GM23338 (cell line): Measurements from ENCODE around the gene GPA33. TPM values are rescaled to one million over a fixed set of nuclear protein-coding genes. Genes with fewer than 3 reads are reported as not detected.

ENCODE experiments used
- ATAC-seq: fragments of 200-7000 bp; cut with Tn5 transposase; 3 replicates; pipeline ENCODE4 v1.9.1; 2020
- DNase-seq: peaks from one replicate; pipeline ENCODE4 v3.0.0-alpha.2; 2015; ENCODE audit warnings: low spot score
- H2AFZ ChIP-seq: fragments of 200-600 bp; sonication (generic); 2 replicates; pipeline ENCODE4 v1.8.0; 2016; ENCODE audit warnings: antibody characterized with exemption, mild to moderate bottlenecking, moderate library complexity
- H3F3A ChIP-seq: fragments of 200-600 bp; sonication (generic); replicated peaks from 2 replicates; pipeline ENCODE4 v1.8.0; 2017; ENCODE audit warnings: antibody characterized with exemption, mixed run types, low read depth
- H3K27ac ChIP-seq: fragments of 200-600 bp; sonication (generic); 2 replicates; pipeline ENCODE4 v1.6.1; 2016; ENCODE audit warnings: low read depth
- H3K27me3 ChIP-seq: fragments of 200-600 bp; sonication (generic); 2 replicates; pipeline ENCODE4 v1.8.0; 2016; ENCODE audit warnings: mild to moderate bottlenecking, mixed run types, moderate library complexity; ENCODE audit not compliant: insufficient read depth
- H3K36me3 ChIP-seq: fragments of 200-600 bp; sonication (generic); 2 replicates; pipeline ENCODE4 v1.8.0; 2016; ENCODE audit warnings: mild to moderate bottlenecking; ENCODE audit not compliant: insufficient read depth
- H3K4me1 ChIP-seq: fragments of 200-600 bp; sonication (generic); 2 replicates; pipeline ENCODE4 v1.8.0; 2016; ENCODE audit warnings: mild to moderate bottlenecking, moderate library complexity; ENCODE audit not compliant: insufficient read depth
- H3K4me2 ChIP-seq: fragments of 200-600 bp; sonication (generic); 2 replicates; pipeline ENCODE4 v1.7.1; 2017; ENCODE audit warnings: mixed run types
- H3K4me3 ChIP-seq: fragments of 200-600 bp; sonication (generic); 2 replicates; pipeline ENCODE4 v1.6.1; 2016; ENCODE audit warnings: mixed run types
- H3K79me2 ChIP-seq: fragments of 200-600 bp; sonication (generic); replicated peaks from 2 replicates; pipeline ENCODE4 v1.8.0; 2017; ENCODE audit warnings: mild to moderate bottlenecking; ENCODE audit not compliant: insufficient read depth
- H3K9me2 ChIP-seq: fragments of 200-600 bp; sonication (generic); 2 replicates; pipeline ENCODE4 v1.8.0; 2017; ENCODE audit not compliant: insufficient read depth
- H4K20me1 ChIP-seq: fragments of 200-600 bp; sonication (generic); replicated peaks from 2 replicates; pipeline ENCODE4 v1.8.0; 2017; ENCODE audit warnings: mild to moderate bottlenecking; ENCODE audit not compliant: insufficient read depth
- H3K27ac Mint-ChIP-seq: 2 replicates; pipeline ENCODE4 v1.8.0; 2020; ENCODE audit warnings: inconsistent platforms, mild to moderate bottlenecking, moderate library complexity, mixed read lengths
- H3K27me3 Mint-ChIP-seq: 3 replicates; pipeline ENCODE4 v1.8.0; 2022; ENCODE audit warnings: low read depth, mild to moderate bottlenecking, moderate library complexity, mixed read lengths, inconsistent platforms; ENCODE audit not compliant: insufficient read depth, poor library complexity
- H3K36me3 Mint-ChIP-seq: 3 replicates; pipeline ENCODE4 v1.8.0; 2021; ENCODE audit warnings: low read depth, mild to moderate bottlenecking, inconsistent platforms, moderate library complexity, mixed read lengths
- H3K4me1 Mint-ChIP-seq: 3 replicates; pipeline ENCODE4 v1.8.0; 2020; ENCODE audit warnings: mild to moderate bottlenecking, inconsistent platforms, mixed read lengths
- H3K4me3 Mint-ChIP-seq: 3 replicates; pipeline ENCODE4 v1.8.0; 2021; ENCODE audit warnings: moderate library complexity, mild to moderate bottlenecking, inconsistent platforms, mixed read lengths
- H3K9me3 Mint-ChIP-seq: 3 replicates; pipeline ENCODE4 v1.8.0; 2020; ENCODE audit warnings: moderate library complexity, mild to moderate bottlenecking, inconsistent platforms, mixed read lengths
- EZH2 ChIP-seq: fragments of 200-600 bp; sonication (generic); IDR thresholded peaks from one replicate; pipeline ENCODE4 v1.8.0; 2017; ENCODE audit warnings: antibody characterized with exemption, mild to moderate bottlenecking, low read depth; ENCODE audit not compliant: unreplicated experiment
- JUNB ChIP-seq: IDR thresholded peaks from one replicate; pipeline ENCODE4 v1.6.1; 2016; ENCODE audit warnings: antibody characterized with exemption; ENCODE audit not compliant: unreplicated experiment
- NANOG ChIP-seq: IDR thresholded peaks from 2 replicates; pipeline ENCODE4 v1.6.1; 2016; ENCODE audit warnings: antibody characterized with exemption, borderline replicate concordance
- POLR2AphosphoS5 ChIP-seq: IDR thresholded peaks from 2 replicates; pipeline ENCODE4 v1.6.1; 2016; ENCODE audit warnings: antibody characterized with exemption, low read depth
- STAT1 ChIP-seq: IDR thresholded peaks from one replicate; pipeline ENCODE4 v1.6.1; 2016; ENCODE audit warnings: antibody characterized with exemption; ENCODE audit not compliant: unreplicated experiment
- polyA plus RNA-seq: library from polyadenylated mRNA; unstranded; fragments of >200 nt; fragmentation: Nextera tagmentation; extraction: Ambion mirVana; gene quantifications from 2 replicates; pipeline ENCODE4 v1.2.1, GENCODE V29; 2016
- total RNA-seq: library from RNA; depleted of rRNA; stranded (reverse); fragments of >200 nt; shearing (Covaris generic); gene quantifications from 2 replicates; pipeline ENCODE4 v1.2.3, GENCODE V29; 2014
- TF ChIP-seq, protein P1 (sequence below): IDR thresholded peaks from 2 replicates; pipeline ENCODE4 v1.6.1; 2016; ENCODE audit warnings: antibody characterized with exemption
- TF ChIP-seq, protein P2 (sequence below), 2 experiments: fragments of 200-600 bp in 1 of 2; sonication (generic) in 1 of 2; conservative IDR thresholded peaks; 2 replicates each; pipeline versions ENCODE4 v1.5.1 to v1.6.1; 2016 to 2017; ENCODE audit warnings: antibody characterized with exemption in 2 of 2, low read depth in 2 of 2, mild to moderate bottlenecking in 2 of 2, moderate library complexity in 1 of 2
- TF ChIP-seq, protein P3 (sequence below): IDR thresholded peaks from one replicate; pipeline ENCODE4 v1.6.1; 2018; ENCODE audit warnings: antibody characterized with exemption; ENCODE audit not compliant: unreplicated experiment
- TF ChIP-seq, protein P4 (sequence below): fragments of 250-450 bp; sonication (Bioruptor Pico); IDR thresholded peaks from 2 replicates; pipeline ENCODE4 v1.5.0; 2020; ENCODE audit warnings: mild to moderate bottlenecking, moderate library complexity

GPA33 gene
- total and polyA plus RNA-seq, 2 experiments from 2014 or later: 0.10 to 0.28 TPM

DNA sequence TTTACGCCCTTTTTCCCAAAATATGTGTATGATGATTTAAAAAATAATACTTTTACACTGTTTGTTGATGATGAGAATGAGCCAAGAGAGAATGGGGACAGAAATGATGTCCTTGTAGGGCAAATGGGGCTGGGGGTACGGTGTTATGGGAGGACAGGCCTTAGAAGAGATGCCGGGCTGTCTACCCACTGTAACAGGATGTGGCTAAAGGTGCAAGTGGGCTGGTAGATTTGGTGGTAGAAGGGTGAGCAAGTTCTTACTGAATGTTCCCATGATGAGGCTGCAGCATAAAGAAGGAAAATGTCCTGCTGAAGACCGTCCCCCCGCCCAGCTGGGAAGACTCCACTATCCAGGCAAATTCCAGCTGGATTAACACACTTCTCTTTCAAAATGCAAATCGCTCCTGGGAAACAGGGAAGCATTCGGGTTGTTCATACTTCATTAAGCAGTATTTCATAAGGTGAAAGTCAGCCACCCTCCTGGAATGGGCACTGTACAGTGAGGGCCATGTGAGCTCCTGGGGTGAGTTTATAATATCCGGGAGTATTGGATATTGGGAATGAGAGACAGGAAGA is 14.0 kb downstream of the GPA33 start:
- peaks cover 3% of the 10 kb centered on the region; the same call in 1 of the 2 replicates for H3K9me2 ChIP-seq
- DNase-seq (no peak), ATAC-seq (no peak)
- no peaks in the 10 kb centered on the region for H3K4me1 ChIP-seq
- Mint-ChIP-seq H3K27ac (no peak overlapping the region), H3K27me3 (no peaks in the 10 kb centered on the region), H3K9me3 (no peaks in the 10 kb centered on the region; the same call in 2 of the 3 replicates), H3K36me3 (no peaks in the 10 kb centered on the region), H3K4me3 (no peak overlapping the region), H3K4me1 (no peaks in the 10 kb centered on the region; the same call in 1 of the 3 replicates)
- no peaks in the 10 kb centered on the region for H4K20me1 ChIP-seq
- no peaks in the 10 kb centered on the region for H3K79me2 ChIP-seq
- no peaks in the 10 kb centered on the region for H3F3A ChIP-seq
- H3K4me2 ChIP-seq: no peak overlapping the region
- no peak overlapping the region for H2AFZ ChIP-seq
- H3K4me3 ChIP-seq: no peak overlapping the region
- H3K27ac ChIP-seq: no peak overlapping the region
- TF ChIP-seq EZH2 (no peak), JUNB (no peak), STAT1 (no peak), NANOG (no peak), POLR2AphosphoS5 (no peak)
- TF ChIP-seq, protein P1, sequence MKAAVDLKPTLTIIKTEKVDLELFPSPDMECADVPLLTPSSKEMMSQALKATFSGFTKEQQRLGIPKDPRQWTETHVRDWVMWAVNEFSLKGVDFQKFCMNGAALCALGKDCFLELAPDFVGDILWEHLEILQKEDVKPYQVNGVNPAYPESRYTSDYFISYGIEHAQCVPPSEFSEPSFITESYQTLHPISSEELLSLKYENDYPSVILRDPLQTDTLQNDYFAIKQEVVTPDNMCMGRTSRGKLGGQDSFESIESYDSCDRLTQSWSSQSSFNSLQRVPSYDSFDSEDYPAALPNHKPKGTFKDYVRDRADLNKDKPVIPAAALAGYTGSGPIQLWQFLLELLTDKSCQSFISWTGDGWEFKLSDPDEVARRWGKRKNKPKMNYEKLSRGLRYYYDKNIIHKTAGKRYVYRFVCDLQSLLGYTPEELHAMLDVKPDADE: no peak
- TF ChIP-seq, protein P2, sequence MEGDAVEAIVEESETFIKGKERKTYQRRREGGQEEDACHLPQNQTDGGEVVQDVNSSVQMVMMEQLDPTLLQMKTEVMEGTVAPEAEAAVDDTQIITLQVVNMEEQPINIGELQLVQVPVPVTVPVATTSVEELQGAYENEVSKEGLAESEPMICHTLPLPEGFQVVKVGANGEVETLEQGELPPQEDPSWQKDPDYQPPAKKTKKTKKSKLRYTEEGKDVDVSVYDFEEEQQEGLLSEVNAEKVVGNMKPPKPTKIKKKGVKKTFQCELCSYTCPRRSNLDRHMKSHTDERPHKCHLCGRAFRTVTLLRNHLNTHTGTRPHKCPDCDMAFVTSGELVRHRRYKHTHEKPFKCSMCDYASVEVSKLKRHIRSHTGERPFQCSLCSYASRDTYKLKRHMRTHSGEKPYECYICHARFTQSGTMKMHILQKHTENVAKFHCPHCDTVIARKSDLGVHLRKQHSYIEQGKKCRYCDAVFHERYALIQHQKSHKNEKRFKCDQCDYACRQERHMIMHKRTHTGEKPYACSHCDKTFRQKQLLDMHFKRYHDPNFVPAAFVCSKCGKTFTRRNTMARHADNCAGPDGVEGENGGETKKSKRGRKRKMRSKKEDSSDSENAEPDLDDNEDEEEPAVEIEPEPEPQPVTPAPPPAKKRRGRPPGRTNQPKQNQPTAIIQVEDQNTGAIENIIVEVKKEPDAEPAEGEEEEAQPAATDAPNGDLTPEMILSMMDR (conservative IDR thresholded peaks at IDR 0.05; ENCODE audit: low read depth in 2 of 2): no peak
- TF ChIP-seq, protein P3, sequence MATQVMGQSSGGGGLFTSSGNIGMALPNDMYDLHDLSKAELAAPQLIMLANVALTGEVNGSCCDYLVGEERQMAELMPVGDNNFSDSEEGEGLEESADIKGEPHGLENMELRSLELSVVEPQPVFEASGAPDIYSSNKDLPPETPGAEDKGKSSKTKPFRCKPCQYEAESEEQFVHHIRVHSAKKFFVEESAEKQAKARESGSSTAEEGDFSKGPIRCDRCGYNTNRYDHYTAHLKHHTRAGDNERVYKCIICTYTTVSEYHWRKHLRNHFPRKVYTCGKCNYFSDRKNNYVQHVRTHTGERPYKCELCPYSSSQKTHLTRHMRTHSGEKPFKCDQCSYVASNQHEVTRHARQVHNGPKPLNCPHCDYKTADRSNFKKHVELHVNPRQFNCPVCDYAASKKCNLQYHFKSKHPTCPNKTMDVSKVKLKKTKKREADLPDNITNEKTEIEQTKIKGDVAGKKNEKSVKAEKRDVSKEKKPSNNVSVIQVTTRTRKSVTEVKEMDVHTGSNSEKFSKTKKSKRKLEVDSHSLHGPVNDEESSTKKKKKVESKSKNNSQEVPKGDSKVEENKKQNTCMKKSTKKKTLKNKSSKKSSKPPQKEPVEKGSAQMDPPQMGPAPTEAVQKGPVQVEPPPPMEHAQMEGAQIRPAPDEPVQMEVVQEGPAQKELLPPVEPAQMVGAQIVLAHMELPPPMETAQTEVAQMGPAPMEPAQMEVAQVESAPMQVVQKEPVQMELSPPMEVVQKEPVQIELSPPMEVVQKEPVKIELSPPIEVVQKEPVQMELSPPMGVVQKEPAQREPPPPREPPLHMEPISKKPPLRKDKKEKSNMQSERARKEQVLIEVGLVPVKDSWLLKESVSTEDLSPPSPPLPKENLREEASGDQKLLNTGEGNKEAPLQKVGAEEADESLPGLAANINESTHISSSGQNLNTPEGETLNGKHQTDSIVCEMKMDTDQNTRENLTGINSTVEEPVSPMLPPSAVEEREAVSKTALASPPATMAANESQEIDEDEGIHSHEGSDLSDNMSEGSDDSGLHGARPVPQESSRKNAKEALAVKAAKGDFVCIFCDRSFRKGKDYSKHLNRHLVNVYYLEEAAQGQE: no peak
- TF ChIP-seq, protein P4, sequence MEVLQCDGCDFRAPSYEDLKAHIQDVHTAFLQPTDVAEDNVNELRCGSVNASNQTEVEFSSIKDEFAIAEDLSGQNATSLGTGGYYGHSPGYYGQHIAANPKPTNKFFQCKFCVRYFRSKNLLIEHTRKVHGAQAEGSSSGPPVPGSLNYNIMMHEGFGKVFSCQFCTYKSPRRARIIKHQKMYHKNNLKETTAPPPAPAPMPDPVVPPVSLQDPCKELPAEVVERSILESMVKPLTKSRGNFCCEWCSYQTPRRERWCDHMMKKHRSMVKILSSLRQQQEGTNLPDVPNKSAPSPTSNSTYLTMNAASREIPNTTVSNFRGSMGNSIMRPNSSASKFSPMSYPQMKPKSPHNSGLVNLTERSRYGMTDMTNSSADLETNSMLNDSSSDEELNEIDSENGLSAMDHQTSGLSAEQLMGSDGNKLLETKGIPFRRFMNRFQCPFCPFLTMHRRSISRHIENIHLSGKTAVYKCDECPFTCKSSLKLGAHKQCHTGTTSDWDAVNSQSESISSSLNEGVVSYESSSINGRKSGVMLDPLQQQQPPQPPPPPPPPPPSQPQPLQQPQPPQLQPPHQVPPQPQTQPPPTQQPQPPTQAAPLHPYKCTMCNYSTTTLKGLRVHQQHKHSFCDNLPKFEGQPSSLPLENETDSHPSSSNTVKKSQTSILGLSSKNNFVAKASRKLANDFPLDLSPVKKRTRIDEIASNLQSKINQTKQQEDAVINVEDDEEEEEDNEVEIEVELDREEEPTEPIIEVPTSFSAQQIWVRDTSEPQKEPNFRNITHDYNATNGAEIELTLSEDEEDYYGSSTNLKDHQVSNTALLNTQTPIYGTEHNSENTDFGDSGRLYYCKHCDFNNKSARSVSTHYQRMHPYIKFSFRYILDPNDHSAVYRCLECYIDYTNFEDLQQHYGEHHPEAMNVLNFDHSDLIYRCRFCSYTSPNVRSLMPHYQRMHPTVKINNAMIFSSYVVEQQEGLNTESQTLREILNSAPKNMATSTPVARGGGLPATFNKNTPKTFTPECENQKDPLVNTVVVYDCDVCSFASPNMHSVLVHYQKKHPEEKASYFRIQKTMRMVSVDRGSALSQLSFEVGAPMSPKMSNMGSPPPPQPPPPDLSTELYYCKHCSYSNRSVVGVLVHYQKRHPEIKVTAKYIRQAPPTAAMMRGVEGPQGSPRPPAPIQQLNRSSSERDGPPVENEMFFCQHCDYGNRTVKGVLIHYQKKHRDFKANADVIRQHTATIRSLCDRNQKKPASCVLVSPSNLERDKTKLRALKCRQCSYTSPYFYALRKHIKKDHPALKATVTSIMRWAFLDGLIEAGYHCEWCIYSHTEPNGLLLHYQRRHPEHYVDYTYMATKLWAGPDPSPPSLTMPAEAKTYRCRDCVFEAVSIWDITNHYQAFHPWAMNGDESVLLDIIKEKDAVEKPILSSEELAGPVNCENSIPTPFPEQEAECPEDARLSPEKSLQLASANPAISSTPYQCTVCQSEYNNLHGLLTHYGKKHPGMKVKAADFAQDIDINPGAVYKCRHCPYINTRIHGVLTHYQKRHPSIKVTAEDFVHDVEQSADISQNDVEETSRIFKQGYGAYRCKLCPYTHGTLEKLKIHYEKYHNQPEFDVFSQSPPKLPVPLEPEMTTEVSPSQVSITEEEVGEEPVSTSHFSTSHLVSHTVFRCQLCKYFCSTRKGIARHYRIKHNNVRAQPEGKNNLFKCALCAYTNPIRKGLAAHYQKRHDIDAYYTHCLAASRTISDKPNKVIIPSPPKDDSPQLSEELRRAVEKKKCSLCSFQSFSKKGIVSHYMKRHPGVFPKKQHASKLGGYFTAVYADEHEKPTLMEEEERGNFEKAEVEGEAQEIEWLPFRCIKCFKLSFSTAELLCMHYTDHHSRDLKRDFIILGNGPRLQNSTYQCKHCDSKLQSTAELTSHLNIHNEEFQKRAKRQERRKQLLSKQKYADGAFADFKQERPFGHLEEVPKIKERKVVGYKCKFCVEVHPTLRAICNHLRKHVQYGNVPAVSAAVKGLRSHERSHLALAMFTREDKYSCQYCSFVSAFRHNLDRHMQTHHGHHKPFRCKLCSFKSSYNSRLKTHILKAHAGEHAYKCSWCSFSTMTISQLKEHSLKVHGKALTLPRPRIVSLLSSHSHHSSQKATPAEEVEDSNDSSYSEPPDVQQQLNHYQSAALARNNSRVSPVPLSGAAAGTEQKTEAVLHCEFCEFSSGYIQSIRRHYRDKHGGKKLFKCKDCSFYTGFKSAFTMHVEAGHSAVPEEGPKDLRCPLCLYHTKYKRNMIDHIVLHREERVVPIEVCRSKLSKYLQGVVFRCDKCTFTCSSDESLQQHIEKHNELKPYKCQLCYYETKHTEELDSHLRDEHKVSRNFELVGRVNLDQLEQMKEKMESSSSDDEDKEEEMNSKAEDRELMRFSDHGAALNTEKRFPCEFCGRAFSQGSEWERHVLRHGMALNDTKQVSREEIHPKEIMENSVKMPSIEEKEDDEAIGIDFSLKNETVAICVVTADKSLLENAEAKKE (CRISPR knock-in tag): no peak
- no peaks in the 10 kb centered on the region for H3K36me3 ChIP-seq
- H3K27me3 ChIP-seq: no peaks in the 10 kb centered on the region
